B cell (primary cell): ENCODE results near the gene APPBP2. TPM values are rescaled to one million over a fixed set of nuclear protein-coding genes. Genes with fewer than 3 reads are reported as not detected.
"Not testable (repeated sequence)": the region's sequence is repeated elsewhere in the genome, so short reads cannot be mapped to it uniquely, and the experiment has no call there.

Source experiments
- ATAC-seq: fragments of 200-7000 bp; cut with Tn5 transposase; one replicate; pipeline ENCODE4 v1.10.0; 2021; ENCODE audit warnings: low read depth, mild to moderate bottlenecking, moderate number of reproducible peaks, moderate library complexity
- CTCF ChIA-PET: fragments of 350-600 bp; sonication (Branson Sonifier 250); formaldehyde crosslinking; loops from one replicate; lab custom pipeline; 2021; ENCODE audit warnings: antibody characterized with exemption, inconsistent platforms; lab: Charles Lee
- POLR2A ChIA-PET: fragments of 350-600 bp; sonication (Branson Sonifier 250); formaldehyde crosslinking; loops from one replicate; lab custom pipeline; 2021; ENCODE audit warnings: antibody characterized with exemption; lab: Charles Lee
- DNase-seq: peaks from one replicate; pipeline ENCODE4 v3.0.0; 2013
- H2AFZ ChIP-seq: 2 replicates; pipeline ENCODE4 v1.6.1; 2012; ENCODE audit warnings: mild to moderate bottlenecking, low read depth, low read length; ENCODE audit not compliant: insufficient read depth, poor library complexity, severe bottlenecking
- H3K27ac ChIP-seq, 2 donors: 1 replicate in 1 of 2; 2 replicates in 1 of 2; pipeline ENCODE4 v1.5.1; 2012 to 2013; ENCODE audit warnings: low read length in 2 of 2, mild to moderate bottlenecking in 2 of 2, moderate library complexity in 1 of 2
- H3K27me3 ChIP-seq, 4 experiments: fragments of 200-600 bp in 1 of 4; sonication (generic) in 1 of 4; replicated peaks in 1 of 4; 1 replicate in 2 of 4; 2 replicates in 2 of 4; pipeline versions ENCODE4 v1.6.1 to v1.7.0; 2013 to 2016; ENCODE audit warnings: low read length in 3 of 4, mild to moderate bottlenecking in 2 of 4, mixed read lengths in 1 of 4, moderate library complexity in 1 of 4; ENCODE audit not compliant: insufficient read depth in 4 of 4, control insufficient read depth in 3 of 4; ENCODE audit errors: control extremely low read depth in 1 of 4
- H3K36me3 ChIP-seq, 2 experiments: replicated peaks in 1 of 2; 1 replicate in 1 of 2; 2 replicates in 1 of 2; pipeline versions ENCODE4 v1.6.1 to v1.7.1; 2013; ENCODE audit warnings: low read length in 1 of 2; ENCODE audit not compliant: insufficient read depth in 2 of 2, control insufficient read depth in 1 of 2; ENCODE audit errors: control extremely low read depth in 1 of 2, extremely low read depth in 1 of 2
- H3K4me1 ChIP-seq, 2 donors: fragments of 200-600 bp in 1 of 2; sonication (generic) in 1 of 2; 1 replicate in 1 of 2; 2 replicates in 1 of 2; pipeline versions ENCODE4 v1.5.1 to v1.6.1; 2013 to 2017; ENCODE audit warnings: low read length in 2 of 2; ENCODE audit not compliant: control insufficient read depth in 2 of 2, insufficient read depth in 2 of 2
- H3K4me2 ChIP-seq: replicated peaks from 2 replicates; pipeline ENCODE3; 2012; ENCODE audit warnings: mild to moderate bottlenecking, low read depth, low read length; ENCODE audit not compliant: poor library complexity, severe bottlenecking
- H3K4me3 ChIP-seq, 5 experiments: fragments of 200-600 bp in 1 of 5; sonication (generic) in 1 of 5; 1 replicate in 3 of 5; 2 replicates in 2 of 5; pipeline versions ENCODE4 v1.5.1 to v1.7.0; 2011 to 2016; ENCODE audit warnings: low read length in 4 of 5, mild to moderate bottlenecking in 4 of 5, low read depth in 2 of 5, control low read depth in 1 of 5, moderate library complexity in 1 of 5; ENCODE audit not compliant: insufficient read depth in 1 of 5; ENCODE audit errors: control extremely low read depth in 1 of 5, extremely low read depth in 1 of 5
- H3K79me2 ChIP-seq: fragments of 200-600 bp; sonication (generic); one replicate; pipeline ENCODE4 v1.6.0; 2016; ENCODE audit warnings: low read length; ENCODE audit not compliant: control insufficient read depth, insufficient read depth
- H3K9ac ChIP-seq: fragments of 200-600 bp; sonication (generic); 2 replicates; pipeline ENCODE4 v1.6.1; 2017; ENCODE audit warnings: mild to moderate bottlenecking, low read length, moderate library complexity
- H3K9me3 ChIP-seq, 3 donors: one replicate each; pipeline versions ENCODE4 v1.6.1 to v1.7.1; 2013; ENCODE audit warnings: low read length in 2 of 3; ENCODE audit not compliant: control insufficient read depth in 2 of 3, insufficient read depth in 1 of 3; ENCODE audit errors: control extremely low read depth in 1 of 3
- H4K20me1 ChIP-seq: 2 replicates; pipeline ENCODE4 v1.6.0; 2012; ENCODE audit warnings: mild to moderate bottlenecking, low read length; ENCODE audit not compliant: insufficient read depth, control insufficient read depth, poor library complexity, severe bottlenecking
- H3K27ac Mint-ChIP-seq: one replicate; pipeline ENCODE4 v1.8.0; 2021; ENCODE audit warnings: mixed read lengths
- H3K27me3 Mint-ChIP-seq: one replicate; pipeline ENCODE4 v1.8.0; 2021; ENCODE audit warnings: mixed read lengths
- H3K4me1 Mint-ChIP-seq: one replicate; pipeline ENCODE4 v1.8.0; 2021; ENCODE audit warnings: mixed read lengths
- H3K4me3 Mint-ChIP-seq: one replicate; pipeline ENCODE4 v1.8.0; 2021; ENCODE audit warnings: mixed read lengths
- H3K9me3 Mint-ChIP-seq: one replicate; pipeline ENCODE4 v1.8.0; 2022; ENCODE audit warnings: mixed read lengths; ENCODE audit not compliant: insufficient read depth
- CTCF ChIP-seq: fragments of 200-600 bp; IDR thresholded peaks from one replicate; pipeline ENCODE4 v1.8.0; 2022; ENCODE audit warnings: antibody characterized with exemption, mild to moderate bottlenecking
- EZH2 ChIP-seq: IDR thresholded peaks from 2 replicates; pipeline ENCODE4 v1.6.1; 2012; ENCODE audit warnings: borderline replicate concordance, low read depth, mild to moderate bottlenecking, moderate library complexity, low read length; ENCODE audit not compliant: insufficient read depth, poor library complexity, severe bottlenecking
- WGBS: methylation state at CpG from one replicate; pipeline ENCODE4 v1.1.5; 2013; ENCODE audit warnings: missing lambda C conversion rate; ENCODE audit not compliant: insufficient coverage; 5-methylcytosine and 5-hydroxymethylcytosine counted together
- intact Hi-C: fragments of 100-400 bp; cut with micrococcal nuclease; formaldehyde crosslinking; loops from one replicate; pipeline ENCODE4 v1.10.0; 2022
- polyA plus RNA-seq: library from polyadenylated mRNA; depleted of rRNA; stranded (reverse); fragments of >200 nt; gene quantifications from 2 replicates; pipeline ENCODE4 v1.2.3, GENCODE V29; 2012
- total RNA-seq, 2 donors: library from RNA; stranded (reverse); fragments of 120-200 nt in 1 of 2; gene quantifications; 1 replicate in 1 of 2; 2 replicates in 1 of 2; pipeline versions ENCODE4 v1.2.3 to v1.2.4, GENCODE V29; 2013 to 2022

Gene APPBP2
- total and polyA plus RNA-seq, 2 donors (not counting 1 experiment from before 2014, with no cell fraction given) = 6.3 to 38.8 TPM

GRCh38 chr17:60491771-60492170 is 34.3 kb downstream of the APPBP2 start:
- Mint-ChIP-seq H3K9me3 (peaks cover 6% of the 10 kb centered on the region), H3K27ac (no peak overlapping the region), H3K4me3 (no peak overlapping the region), H3K27me3 (no peaks in the 10 kb centered on the region), H3K4me1 (no peaks in the 10 kb centered on the region)
- CTCF ChIA-PET = no interaction called here
- H3K9me3 ChIP-seq = peaks cover 1 to 18% (median 11%) of the 10 kb centered on the region in 3 donors
- DNase-seq (no peak), ATAC-seq (no peak)
- H3K36me3 ChIP-seq = peaks cover 11 to 36% of the 10 kb centered on the region in 2 experiments
- POLR2A ChIA-PET = no interaction called here
- H3K9ac ChIP-seq = no peak overlapping the region
- no peaks in the 10 kb centered on the region for H3K27me3 ChIP-seq
- no peaks in the 10 kb centered on the region for H3K4me1 ChIP-seq
- WGBS = 95% methylated on average over 2 of the region's 3 CpGs
- TF ChIP-seq EZH2 = no peak
- TF ChIP-seq CTCF = no peak
- H3K4me3 ChIP-seq = no peak overlapping the region
- peaks cover 3% of the 10 kb centered on the region for H3K79me2 ChIP-seq
- H3K4me2 ChIP-seq = no peak overlapping the region
- intact Hi-C loops = no loop called here
- no peaks in the 10 kb centered on the region for H4K20me1 ChIP-seq
- H3K27ac ChIP-seq = no peak overlapping the region
- H2AFZ ChIP-seq = no peak overlapping the region

GRCh38 chr17:60490594-60490993 is 35.4 kb downstream of the APPBP2 start:
- H3K27me3 ChIP-seq, H3K79me2 ChIP-seq, H3K27ac Mint-ChIP-seq, H2AFZ ChIP-seq, H3K9ac ChIP-seq, H4K20me1 ChIP-seq, H3K9me3 Mint-ChIP-seq, H3K27me3 Mint-ChIP-seq, intact Hi-C loops, H3K4me2 ChIP-seq, H3K4me3 ChIP-seq, ATAC-seq, DNase-seq, H3K4me1 Mint-ChIP-seq, POLR2A ChIA-PET, H3K27ac ChIP-seq, CTCF ChIA-PET, H3K4me1 ChIP-seq, H3K4me3 Mint-ChIP-seq: not testable (repeated sequence)
- Histone ChIP-seq H3K9me3 (peaks cover 1 to 18% (median 11%) of the 10 kb centered on the region in 3 donors), H3K36me3 (peaks cover 11 to 28% of the 10 kb centered on the region in 2 experiments)
- WGBS = no CpG with 5 or more reads among the region's 2 CpGs
